Stimulated activated CD4-positive, alpha-beta T cell treated with anti-CD3 and anti-CD28 coated beads, Interleukin-15, amount 100 ng/mL, for 24 hours (primary cell): ENCODE results near the gene CASP7.
A peak's percentile ranks its signal among the peaks of the same experiment; 100 is the strongest.
"Not testable (repeated sequence)": the region's sequence is repeated elsewhere in the genome, so short reads cannot be mapped to it uniquely, and the experiment has no call there.

Experiments used
- DNase-seq: peaks from one replicate; pipeline ENCODE4 v3.0.0-alpha.2; 2020

Gene CASP7

GRCh38 chr10:113679463-113680189 lies at the start of gene CASP7:
CASP7 (plus strand) TSS chr10:113679912; CDS start chr10:113697494, 17,582 bp downstream.
- peak; percentile 86 for DNase-seq

- no peak for DNase-seq
Measured at GRCh38 chr10:113630929-113631533, 48.7 kb upstream of the CASP7 start.

- no peak for DNase-seq
Measured at GRCh38 chr10:113631684-113632367, 47.9 kb upstream of the CASP7 start.

- no peak for DNase-seq
Measured at GRCh38 chr10:113639966-113640365, 39.7 kb upstream of the CASP7 start.

GRCh38 chr10:113641702-113642101 lies 38.0 kb upstream of the CASP7 start:
- DNase-seq, result no peak

DNA sequence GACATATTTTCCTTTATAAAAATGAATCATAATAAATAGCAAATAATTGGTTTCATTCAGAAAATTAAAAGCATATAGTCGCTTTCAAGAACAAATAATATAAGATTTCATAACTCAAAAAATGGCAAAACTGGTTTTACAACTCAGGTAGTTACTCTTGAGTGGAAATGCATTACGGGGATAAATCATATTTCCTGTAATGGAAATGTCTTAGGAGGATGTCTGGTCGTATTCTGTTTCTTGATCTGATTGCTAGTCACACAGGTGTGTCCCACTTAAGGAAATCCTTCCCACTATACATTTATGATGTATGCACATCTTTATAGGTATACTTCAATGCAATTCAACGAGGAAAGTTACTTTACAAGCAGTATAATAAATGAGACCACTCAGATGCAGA lies 36.5 kb upstream of the CASP7 start:
- DNase-seq, result no peak

- DNase-seq, result no peak
Measured at GRCh38 chr10:113644185-113645120, 35.3 kb upstream of the CASP7 start.

DNA sequence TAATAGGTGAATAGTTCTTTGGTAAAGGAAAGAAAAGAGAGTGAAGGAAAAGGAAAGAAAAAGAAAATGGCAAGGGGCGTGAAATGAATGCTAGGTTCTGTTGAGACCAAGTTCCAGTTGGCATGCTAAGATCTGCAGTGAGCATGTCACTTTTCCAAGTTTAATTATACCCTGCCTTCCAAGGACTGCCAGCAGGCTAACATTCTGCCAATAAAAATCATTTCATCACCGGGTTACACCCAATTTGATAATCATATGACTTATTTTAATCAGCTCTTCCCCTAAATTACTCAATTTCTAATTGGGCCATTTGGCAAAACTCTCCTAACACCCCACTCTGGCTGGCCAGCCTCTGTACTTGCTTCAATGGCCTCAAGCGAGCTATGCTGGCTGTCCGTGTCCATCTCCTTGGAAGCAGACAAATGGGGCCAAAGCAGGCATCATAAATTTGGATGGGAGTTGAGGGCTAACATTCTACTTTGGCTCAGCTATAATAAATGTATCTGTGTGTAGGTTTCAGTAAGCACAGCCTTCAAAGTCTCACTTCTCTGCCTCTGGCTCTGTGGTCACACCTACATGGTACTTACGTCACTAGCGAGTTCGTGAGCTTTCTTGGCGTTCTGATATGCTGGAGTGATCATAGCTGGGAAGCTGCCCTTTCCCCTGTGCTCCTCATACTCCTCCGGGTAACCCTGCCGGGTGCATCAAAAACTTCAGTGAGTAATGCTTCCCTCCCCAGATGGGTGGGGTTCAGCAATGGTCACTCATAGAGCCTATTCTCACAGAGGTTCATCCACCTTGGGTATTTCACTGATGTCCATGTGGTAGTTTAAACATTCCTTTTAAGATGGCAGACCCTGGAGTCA lies 33.1 kb upstream of the CASP7 start:
- DNase-seq, result no peak

DNA sequence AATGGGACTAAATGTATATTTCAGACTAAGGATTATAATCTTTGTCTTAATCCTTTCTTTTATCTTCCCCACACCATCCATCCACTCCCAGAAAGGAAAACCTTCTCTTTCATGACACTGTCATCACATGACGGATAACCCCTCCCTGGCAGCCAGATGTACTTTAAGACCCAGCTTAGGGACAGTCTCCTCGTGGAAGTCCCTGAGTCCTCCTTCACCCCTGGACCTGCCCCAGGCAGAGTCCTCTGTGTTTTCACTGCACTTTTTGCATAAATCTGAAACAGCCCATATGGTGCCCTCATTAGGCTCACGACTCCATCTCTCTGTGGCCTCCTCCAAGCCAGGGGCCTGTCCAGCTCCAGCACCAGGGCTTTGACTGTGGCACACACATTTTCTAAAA lies 31.9 kb upstream of the CASP7 start:
- DNase-seq, result no peak

GRCh38 chr10:113648478-113648877 lies 31.2 kb upstream of the CASP7 start:
- DNase-seq, result no peak

GRCh38 chr10:113650172-113650571 lies 29.5 kb upstream of the CASP7 start:
- no peak for DNase-seq

GRCh38 chr10:113651021-113651420 lies 28.7 kb upstream of the CASP7 start:
- DNase-seq, result no peak

DNA sequence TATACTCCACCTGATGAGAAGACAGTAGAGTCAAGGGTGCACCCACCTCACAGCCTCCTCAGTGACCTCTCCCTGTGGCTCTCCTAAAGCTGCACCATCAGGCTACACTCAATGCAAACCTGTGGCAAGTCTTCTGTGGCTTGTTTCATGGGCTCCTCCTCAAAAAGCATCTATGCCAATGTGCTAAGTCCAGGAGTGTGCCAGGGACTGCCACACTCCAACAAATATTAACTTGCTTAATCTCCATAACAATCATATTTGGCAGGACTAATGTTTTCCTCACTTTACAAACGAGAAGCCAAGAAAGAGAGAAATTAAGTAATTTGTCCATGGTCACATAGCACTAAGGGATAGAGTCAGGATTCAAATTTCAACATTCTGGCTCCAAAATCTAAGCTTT lies 27.8 kb upstream of the CASP7 start:
- DNase-seq, result no peak

DNA sequence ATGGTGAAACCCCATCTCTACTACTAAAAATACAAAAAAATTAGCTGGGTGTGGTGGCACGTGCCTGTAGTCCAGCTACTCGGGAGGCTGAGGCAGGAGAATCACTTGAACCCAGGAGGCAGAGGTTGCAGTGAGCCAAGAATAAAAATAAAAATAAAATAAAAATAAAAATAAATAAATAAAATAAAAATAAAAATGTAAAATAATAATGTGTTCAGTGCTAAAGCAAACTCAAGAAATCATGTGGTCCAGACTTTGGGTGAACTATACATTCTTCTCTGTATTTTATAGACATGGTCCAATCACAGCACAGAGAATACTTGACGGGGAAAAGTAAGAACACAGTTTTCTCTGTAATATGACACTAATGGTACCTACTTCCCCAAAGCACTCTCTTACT lies 27.3 kb upstream of the CASP7 start:
- DNase-seq, result not testable (repeated sequence)

GRCh38 chr10:113656896-113657295 lies 22.8 kb upstream of the CASP7 start:
- no peak for DNase-seq

GRCh38 chr10:113657544-113657943 lies 22.2 kb upstream of the CASP7 start:
- DNase-seq, result no peak

DNA sequence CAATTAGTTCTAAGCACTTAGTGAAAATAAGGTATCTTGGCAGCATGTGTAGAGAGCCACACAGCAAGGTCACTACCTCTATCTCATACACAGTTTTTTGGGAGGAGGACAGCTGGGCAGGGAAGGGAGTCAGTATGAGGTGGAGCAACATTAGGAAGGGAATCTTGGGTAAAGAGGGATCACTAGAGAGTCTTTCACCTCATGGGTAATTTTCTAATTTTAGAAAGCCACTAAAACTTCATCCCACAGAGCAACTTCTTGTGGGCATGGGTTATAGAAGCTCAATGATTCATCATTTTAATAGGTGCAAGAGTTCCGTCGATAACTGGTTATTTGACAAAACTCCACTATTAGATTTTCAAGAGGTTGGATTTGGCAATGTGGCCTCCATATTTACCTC lies 18.4 kb upstream of the CASP7 start:
- no peak for DNase-seq

DNA sequence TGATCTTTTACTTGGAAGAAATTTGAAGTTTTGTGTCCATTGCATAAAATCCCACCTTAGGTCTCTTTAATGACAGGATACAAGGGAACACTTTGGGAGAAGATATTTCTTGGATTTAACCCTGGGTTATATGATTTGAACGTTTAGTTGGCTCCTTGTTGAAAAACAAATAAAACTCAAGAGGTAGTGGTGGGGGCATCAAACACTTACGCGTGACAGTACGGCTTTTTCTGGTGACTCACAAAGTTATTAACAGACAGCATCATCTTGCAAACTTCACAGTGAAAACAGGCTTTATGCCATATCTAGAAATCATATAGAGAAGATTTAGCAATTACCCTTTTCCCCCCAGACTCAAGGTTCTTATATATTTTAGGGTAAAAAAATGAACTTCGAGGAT lies 16.6 kb upstream of the CASP7 start:
- DNase-seq, result no peak

DNA sequence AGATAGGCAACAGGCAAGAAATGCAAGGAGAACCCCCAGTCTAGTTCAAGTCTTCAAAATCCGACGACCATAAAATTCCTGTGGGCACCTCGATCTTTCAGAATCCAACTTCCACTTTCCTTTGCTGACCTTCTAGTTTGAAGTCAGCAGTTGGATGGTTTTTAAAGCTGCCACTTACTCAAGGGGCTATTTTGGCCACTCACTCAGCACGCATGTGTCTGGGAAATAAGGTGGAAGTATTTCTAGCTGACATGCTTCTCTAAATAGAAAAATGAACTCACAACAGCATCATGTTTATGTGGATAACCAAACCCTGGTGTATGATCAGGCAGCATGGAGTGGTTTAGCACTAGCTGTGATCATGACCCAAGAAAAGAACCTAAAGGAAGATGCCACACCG lies 15.8 kb upstream of the CASP7 start, which contains the start of gene NRAP:
TSS of gene NRAP (minus strand) at position 134 of the 400 bp plus-strand sequence. CDS start 159 bp downstream, outside the sequence.
- DNase-seq, result no peak

- no peak for DNase-seq
Measured at GRCh38 chr10:113665352-113665751, 14.4 kb upstream of the CASP7 start.

DNA sequence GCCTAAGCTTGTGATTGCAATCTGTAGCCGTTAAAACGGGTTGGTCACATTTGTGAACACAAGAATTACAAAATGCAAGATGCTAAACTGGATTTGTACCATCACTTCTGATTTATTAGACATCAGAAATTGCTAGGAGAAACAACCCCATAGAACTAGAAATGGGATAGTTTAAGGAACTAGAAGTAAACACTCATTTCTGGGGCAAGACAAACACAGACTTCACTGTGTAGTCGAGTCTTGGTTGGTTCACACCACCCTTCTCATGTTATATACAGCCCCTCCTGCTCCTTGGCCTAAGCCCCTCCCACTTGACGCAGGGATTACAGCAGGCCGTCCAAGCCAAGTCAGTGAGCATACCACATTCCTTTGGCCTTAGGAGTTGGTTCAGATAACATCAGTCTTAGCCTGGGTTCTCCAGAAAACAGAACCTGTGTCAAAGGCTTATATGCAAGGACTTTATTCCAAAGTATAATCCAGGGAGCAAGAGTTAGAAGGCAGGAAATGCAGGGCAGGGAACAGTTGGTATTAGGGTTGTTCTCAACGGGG lies 13.8 kb upstream of the CASP7 start:
- DNase-seq, result no peak
